Osteoblast (primary cell): Measurements from ENCODE around the gene ZNF768. TPM values are rescaled to one million over a fixed set of nuclear protein-coding genes. Genes with fewer than 3 reads are reported as not detected.

Experiments
- DNase-seq: peaks from one replicate; pipeline ENCODE4 v3.0.0; 2011; ENCODE audit warnings: low spot score, mixed read lengths; ENCODE audit not compliant: insufficient read length; ENCODE audit errors: missing footprints
- H2AFZ ChIP-seq: 2 replicates; pipeline ENCODE4 v1.6.0; 2011; ENCODE audit warnings: mild to moderate bottlenecking, low read length
- H3K27ac ChIP-seq: 2 replicates; pipeline ENCODE4 v1.5.1; 2011; ENCODE audit warnings: mild to moderate bottlenecking, low read depth, low read length, moderate library complexity
- H3K27me3 ChIP-seq: 2 replicates; pipeline ENCODE4 v1.6.0; 2012; ENCODE audit warnings: mild to moderate bottlenecking, control low read depth, inconsistent platforms, low read length, moderate library complexity; ENCODE audit not compliant: insufficient read depth
- H3K36me3 ChIP-seq: 2 replicates; pipeline ENCODE4 v1.5.1; 2011; ENCODE audit warnings: mild to moderate bottlenecking, low read length, control low read depth, moderate library complexity; ENCODE audit not compliant: insufficient read depth
- H3K4me1 ChIP-seq: 2 replicates; pipeline ENCODE4 v1.5.1; 2011; ENCODE audit warnings: mild to moderate bottlenecking, low read length, control low read depth, moderate library complexity; ENCODE audit not compliant: insufficient read depth
- H3K4me2 ChIP-seq: 2 replicates; pipeline ENCODE4 v1.6.0; 2011; ENCODE audit warnings: mild to moderate bottlenecking, low read length; ENCODE audit not compliant: insufficient read depth
- H3K4me3 ChIP-seq: fragments of 200-600 bp; sonication (generic); 3 replicates; pipeline ENCODE4 v1.5.1; 2012; ENCODE audit warnings: mild to moderate bottlenecking, low read length, inconsistent platforms; ENCODE audit not compliant: insufficient read depth
- H3K79me2 ChIP-seq: 2 replicates; pipeline ENCODE4 v1.6.0; 2012; ENCODE audit warnings: mild to moderate bottlenecking, low read length, control low read depth, inconsistent platforms; ENCODE audit not compliant: insufficient read depth
- H3K9me3 ChIP-seq: 2 replicates; pipeline ENCODE4 v1.5.1; 2011; ENCODE audit warnings: low read depth, low read length, control low read depth
- H4K20me1 ChIP-seq: 2 replicates; pipeline ENCODE4 v1.6.0; 2012; ENCODE audit warnings: mild to moderate bottlenecking, low read length, control low read depth; ENCODE audit not compliant: insufficient read depth
- total RNA-seq: library from RNA; depleted of rRNA; stranded (reverse); fragments of >200 nt; gene quantifications from 2 replicates; pipeline ENCODE4 v1.2.3, GENCODE V29; 2012
- TF ChIP-seq, protein P1 (sequence below): IDR thresholded peaks from 2 replicates; pipeline ENCODE4 v1.5.1; 2011; ENCODE audit warnings: mild to moderate bottlenecking, low read depth, low read length, moderate library complexity; ENCODE audit errors: extremely low read depth

Gene ZNF768
- total RNA-seq, 1 donor: 25.0 TPM

DNA sequence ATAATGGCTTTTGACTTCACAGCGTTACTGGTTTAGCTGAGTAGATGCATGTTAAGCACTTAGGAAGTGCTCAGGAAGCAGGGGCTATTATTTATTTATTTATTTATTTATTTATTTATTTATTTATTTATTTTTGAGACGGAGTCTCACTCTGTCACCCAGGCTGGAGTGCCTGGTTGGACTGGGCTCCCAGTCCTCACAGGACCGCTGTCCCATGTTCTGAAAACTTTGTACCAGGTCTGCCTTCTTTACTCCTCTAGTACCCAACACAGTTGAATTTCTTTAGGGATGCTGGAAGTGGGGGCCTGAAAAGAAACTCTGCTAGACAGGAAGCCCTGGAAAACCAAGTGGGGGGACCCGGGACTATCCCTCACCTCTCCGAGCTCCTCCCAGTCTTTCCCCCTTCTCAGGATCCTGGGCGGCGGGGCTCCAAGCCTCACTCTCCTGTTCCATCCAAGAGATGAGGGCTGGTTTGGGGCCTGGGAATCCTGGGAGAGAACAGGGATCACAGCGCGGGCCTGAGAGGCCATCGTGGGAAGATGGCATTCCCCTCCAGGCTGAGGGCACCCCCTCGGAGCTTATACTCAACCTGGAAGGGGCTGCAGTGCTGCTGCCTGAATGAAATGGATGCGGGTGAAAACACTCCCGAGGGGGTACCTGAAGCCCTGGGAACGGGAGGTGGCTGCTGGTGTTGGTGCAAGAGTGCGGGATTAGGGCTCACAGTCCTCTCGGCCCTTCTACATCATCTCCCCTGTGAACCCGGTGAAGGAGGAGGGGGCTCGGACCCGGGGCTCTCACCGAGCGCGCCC lies 44.5 kb upstream of the ZNF768 start:
- peak; percentile 89 for DNase-seq
- H2AFZ ChIP-seq: peak overlapping the region; percentile 93
- no peaks in the 10 kb centered on the region for H3K36me3 ChIP-seq
- H3K27ac ChIP-seq: peak overlapping the region; percentile 81
- peaks cover 19% of the 10 kb centered on the region for H3K4me1 ChIP-seq
- TF ChIP-seq, protein P1, sequence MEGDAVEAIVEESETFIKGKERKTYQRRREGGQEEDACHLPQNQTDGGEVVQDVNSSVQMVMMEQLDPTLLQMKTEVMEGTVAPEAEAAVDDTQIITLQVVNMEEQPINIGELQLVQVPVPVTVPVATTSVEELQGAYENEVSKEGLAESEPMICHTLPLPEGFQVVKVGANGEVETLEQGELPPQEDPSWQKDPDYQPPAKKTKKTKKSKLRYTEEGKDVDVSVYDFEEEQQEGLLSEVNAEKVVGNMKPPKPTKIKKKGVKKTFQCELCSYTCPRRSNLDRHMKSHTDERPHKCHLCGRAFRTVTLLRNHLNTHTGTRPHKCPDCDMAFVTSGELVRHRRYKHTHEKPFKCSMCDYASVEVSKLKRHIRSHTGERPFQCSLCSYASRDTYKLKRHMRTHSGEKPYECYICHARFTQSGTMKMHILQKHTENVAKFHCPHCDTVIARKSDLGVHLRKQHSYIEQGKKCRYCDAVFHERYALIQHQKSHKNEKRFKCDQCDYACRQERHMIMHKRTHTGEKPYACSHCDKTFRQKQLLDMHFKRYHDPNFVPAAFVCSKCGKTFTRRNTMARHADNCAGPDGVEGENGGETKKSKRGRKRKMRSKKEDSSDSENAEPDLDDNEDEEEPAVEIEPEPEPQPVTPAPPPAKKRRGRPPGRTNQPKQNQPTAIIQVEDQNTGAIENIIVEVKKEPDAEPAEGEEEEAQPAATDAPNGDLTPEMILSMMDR: no peak
- H3K79me2 ChIP-seq: no peaks in the 10 kb centered on the region
- no peaks in the 10 kb centered on the region for H3K9me3 ChIP-seq
- peak overlapping the region; percentile 81 for H3K4me3 ChIP-seq
- H3K27me3 ChIP-seq: no peaks in the 10 kb centered on the region
- H4K20me1 ChIP-seq: no peaks in the 10 kb centered on the region
- peak overlapping the region; percentile 83 for H3K4me2 ChIP-seq

DNA sequence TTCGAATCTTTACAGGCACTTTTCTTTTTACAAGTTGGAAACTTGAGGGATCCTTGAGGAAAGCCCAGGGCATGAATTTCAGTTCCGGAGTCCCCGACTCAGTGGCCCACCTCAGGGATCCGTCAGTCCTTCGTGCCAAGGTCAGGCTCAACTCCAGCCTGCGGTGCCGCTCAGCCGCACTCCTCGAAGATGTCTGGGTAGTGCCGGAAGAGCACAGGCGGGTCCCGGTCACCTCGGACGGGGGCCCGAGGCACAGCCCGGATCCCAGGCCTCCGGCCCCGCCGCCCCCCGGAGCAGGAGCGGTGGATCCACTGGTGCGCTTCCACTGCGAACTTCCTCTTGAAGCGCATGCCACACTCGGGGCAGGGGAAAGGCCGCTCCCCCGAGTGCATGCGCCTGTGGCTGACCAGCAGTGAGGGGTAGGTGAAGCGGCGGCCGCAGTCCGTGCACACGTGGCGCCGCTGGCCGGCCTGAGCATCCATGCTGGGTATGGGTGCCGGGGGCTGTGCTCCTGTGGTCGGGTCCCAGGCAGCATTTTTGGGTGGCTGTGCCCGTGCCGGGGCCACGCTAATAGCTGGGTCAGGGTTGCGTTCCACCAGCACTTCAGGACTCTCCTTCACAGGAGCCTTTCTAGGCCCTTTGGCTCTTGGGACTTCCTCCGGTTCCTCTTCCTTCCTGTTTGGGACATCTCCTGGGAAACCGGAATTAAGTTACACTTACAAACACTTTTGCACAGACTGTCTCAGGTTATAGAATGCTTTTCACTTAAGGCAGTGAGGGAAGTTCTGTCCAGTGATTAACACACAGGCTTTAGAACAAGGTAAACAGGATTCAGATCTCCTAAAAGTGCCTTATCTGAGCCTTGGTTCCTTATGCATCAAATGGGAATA lies 43.6 kb upstream of the ZNF768 start:
- TF ChIP-seq, protein P1: no peak
- no peaks in the 10 kb centered on the region for H4K20me1 ChIP-seq
- no peaks in the 10 kb centered on the region for H3K9me3 ChIP-seq
- no peaks in the 10 kb centered on the region for H3K36me3 ChIP-seq
- H3K27me3 ChIP-seq: no peaks in the 10 kb centered on the region
- no peak for DNase-seq
- no peak overlapping the region for H3K4me3 ChIP-seq
- H3K79me2 ChIP-seq: no peaks in the 10 kb centered on the region
- H3K4me1 ChIP-seq: peaks cover 19% of the 10 kb centered on the region
- H3K27ac ChIP-seq: no peak overlapping the region
- no peak overlapping the region for H2AFZ ChIP-seq
- H3K4me2 ChIP-seq: no peak overlapping the region

GRCh38 chr16:30569281-30569680 lies 42.9 kb upstream of the ZNF768 start:
- H3K36me3 ChIP-seq: no peaks in the 10 kb centered on the region
- peaks cover 19% of the 10 kb centered on the region for H3K4me1 ChIP-seq
- no peaks in the 10 kb centered on the region for H3K27me3 ChIP-seq
- no peak overlapping the region for H3K4me3 ChIP-seq
- H3K27ac ChIP-seq: no peak overlapping the region
- no peaks in the 10 kb centered on the region for H4K20me1 ChIP-seq
- peak; percentile 58 for DNase-seq
- no peaks in the 10 kb centered on the region for H3K9me3 ChIP-seq
- no peak overlapping the region for H2AFZ ChIP-seq
- no peak overlapping the region for H3K4me2 ChIP-seq
- TF ChIP-seq, protein P1: no peak
- no peaks in the 10 kb centered on the region for H3K79me2 ChIP-seq
